K562 (cell line): ENCODE results near the gene CTBP2. TPM values are rescaled to one million over a fixed set of nuclear protein-coding genes. Genes with fewer than 3 reads are reported as not detected.

ENCODE experiments used
- ATAC-seq: fragments of 200-7000 bp; cut with Tn5 transposase; 3 replicates; pipeline ENCODE4 v1.9.1; 2020; ENCODE audit warnings: moderate library complexity
- BruUV-seq: library from RNA; stranded (reverse); fragments of 400-500 nt; replicated peaks from 2 replicates; lab custom pipeline; 2021; lab: Mats Ljungman, UMichigan
- CTCF ChIA-PET: fragments of 300-600 bp; formaldehyde crosslinking; extraction: SDS; loops from one replicate; lab custom pipeline; 2021; ENCODE audit warnings: low intra/inter-chr PET ratio; lab: Yijun Ruan, JAX
- POLR2A ChIA-PET: fragments of 300-600, 350-650 bp; sonication (Branson Sonifier 250); formaldehyde crosslinking; extraction: SDS; loops from one replicate; lab custom pipeline; 2021; ENCODE audit warnings: antibody characterized with exemption, inconsistent platforms; lab: Yijun Ruan, JAX
- DNase-seq, 4 experiments: peaks; one replicate each; pipeline versions ENCODE4 v3.0.0 to v3.0.0-alpha.2; 2011 to 2018; ENCODE audit warnings: low spot score in 3 of 4, mixed read lengths in 3 of 4; ENCODE audit errors: extremely low read depth in 1 of 4
- FAIRE-seq: peaks from 2 replicates; lab custom pipeline; 2011; peaks lifted over from hg19 to GRCh38; lab: Jason Lieb, UNC
- H2AFZ ChIP-seq: 2 replicates; pipeline ENCODE4 v1.6.0; 2011; ENCODE audit warnings: low read depth, low read length, control low read depth, inconsistent platforms
- H3K27ac ChIP-seq: fragments of 200-600 bp; 3 replicates; pipeline ENCODE4 v1.8.0; 2011; ENCODE audit warnings: low read depth, mild to moderate bottlenecking, control low read depth, inconsistent platforms, low read length, moderate library complexity, mixed read lengths; ENCODE audit errors: extremely low read depth
- H3K27me3 ChIP-seq, 2 experiments: fragments of 300-600 bp in 1 of 2; 2 replicates in 1 of 2; 3 replicates in 1 of 2; pipeline versions ENCODE4 v1.6.0 to v1.8.0; 2011; ENCODE audit warnings: inconsistent platforms in 2 of 2, low read length in 2 of 2, mild to moderate bottlenecking in 1 of 2, mixed read lengths in 1 of 2, moderate library complexity in 1 of 2; ENCODE audit not compliant: control insufficient read depth in 2 of 2, insufficient read depth in 2 of 2
- H3K36me3 ChIP-seq: fragments of 300-600 bp; 3 replicates; pipeline ENCODE4 v1.8.0; 2011; ENCODE audit warnings: mild to moderate bottlenecking, low read length, inconsistent platforms; ENCODE audit not compliant: control insufficient read depth, insufficient read depth
- H3K4me1 ChIP-seq, 2 experiments: fragments of 200-600 bp in 1 of 2; replicated peaks in 1 of 2; 2 replicates in 1 of 2; 3 replicates in 1 of 2; pipeline versions ENCODE4 v1.5.1 to v1.8.0; 2011; ENCODE audit warnings: inconsistent platforms in 2 of 2, low read length in 2 of 2, mild to moderate bottlenecking in 1 of 2, mixed read lengths in 1 of 2, moderate library complexity in 1 of 2; ENCODE audit not compliant: control insufficient read depth in 2 of 2, insufficient read depth in 2 of 2
- H3K4me2 ChIP-seq: 2 replicates; pipeline ENCODE4 v1.6.1; 2011; ENCODE audit warnings: low read length, control low read depth, inconsistent platforms, mixed read lengths; ENCODE audit not compliant: insufficient read depth
- H3K4me3 ChIP-seq: fragments of 200-600 bp; sonication (generic), shearing (Covaris generic); 2 replicates; pipeline ENCODE4 v1.5.1; 2016; ENCODE audit warnings: control low read depth, inconsistent platforms
- H3K79me2 ChIP-seq: fragments of 200-600 bp; 3 replicates; pipeline ENCODE4 v1.8.0; 2011; ENCODE audit warnings: low read length, inconsistent platforms; ENCODE audit not compliant: control insufficient read depth, insufficient read depth
- H3K9ac ChIP-seq, 2 experiments: 2 replicates each; pipeline versions ENCODE4 v1.6.0 to v1.6.1; 2011; ENCODE audit warnings: low read depth in 2 of 2, low read length in 2 of 2, control low read depth in 1 of 2, inconsistent platforms in 1 of 2, mild to moderate bottlenecking in 1 of 2, mixed read lengths in 1 of 2; ENCODE audit not compliant: insufficient read depth in 1 of 2
- H3K9me1 ChIP-seq: one replicate; pipeline ENCODE4 v1.6.0; 2011; ENCODE audit warnings: inconsistent platforms, mild to moderate bottlenecking, low read length, moderate library complexity; ENCODE audit not compliant: control insufficient read depth, insufficient read depth
- H3K9me3 ChIP-seq: replicated peaks from 2 replicates; pipeline ENCODE4 v1.5.1; 2011; ENCODE audit warnings: low read depth, low read length, inconsistent platforms; ENCODE audit not compliant: control insufficient read depth, insufficient read depth
- H4K20me1 ChIP-seq: replicated peaks from 2 replicates; pipeline ENCODE4 v1.6.1; 2011; ENCODE audit warnings: low read length, inconsistent platforms, mixed read lengths; ENCODE audit not compliant: control insufficient read depth, insufficient read depth
- CREM ChIP-seq: IDR thresholded peaks from 2 replicates; pipeline ENCODE4 v1.6.1; 2014; ENCODE audit warnings: antibody characterized with exemption, low read depth
- GTF2A2 ChIP-seq: IDR thresholded peaks from 2 replicates; pipeline ENCODE4 v1.6.1; 2016; ENCODE audit warnings: mild to moderate bottlenecking, missing genetic modification characterization, missing compliant biosample characterization
- MYBL2 ChIP-seq, 2 experiments: fragments of 450-650 bp in 1 of 2; sonication (generic) in 1 of 2; formaldehyde crosslinking in 1 of 2; IDR thresholded peaks; 2 replicates each; pipeline versions ENCODE4 v1.6.1 to v1.8.1; 2017 to 2022; ENCODE audit warnings: borderline replicate concordance in 1 of 2, inconsistent platforms in 1 of 2, low read depth in 1 of 2, mild to moderate bottlenecking in 1 of 2, missing genetic modification reagents in 1 of 2, moderate library complexity in 1 of 2
- POLR2H ChIP-seq: IDR thresholded peaks from 2 replicates; pipeline ENCODE4 v1.6.1; 2016; ENCODE audit warnings: missing genetic modification characterization, low read depth, mild to moderate bottlenecking, control low read depth, missing compliant biosample characterization, moderate library complexity
- TEAD1 ChIP-seq, 2 experiments: fragments of 450-650 bp in 1 of 2; sonication (generic) in 1 of 2; formaldehyde crosslinking; IDR thresholded peaks; 2 replicates each; pipeline versions ENCODE4 v1.4.0 to v1.8.0; 2020 to 2022; ENCODE audit warnings: mild to moderate bottlenecking in 2 of 2, missing genetic modification reagents in 1 of 2
- ZC3H8 ChIP-seq: fragments of 450-650 bp; IDR thresholded peaks from 2 replicates; pipeline ENCODE4 v1.6.1; 2017
- ZNF12 ChIP-seq: sonication (generic); formaldehyde crosslinking; IDR thresholded peaks from 2 replicates; pipeline ENCODE4 v1.4.0; 2020; ENCODE audit warnings: mild to moderate bottlenecking, missing genetic modification reagents
- ZNF695 ChIP-seq: fragments of 450-650 bp; formaldehyde crosslinking; IDR thresholded peaks from 2 replicates; pipeline ENCODE4 v1.4.0; 2020; ENCODE audit warnings: mild to moderate bottlenecking, moderate library complexity
- WGBS: fragments of 100-300 bp; shearing (Covaris generic); methylation state at CpG from one replicate; pipeline ENCODE4 v1.1.6; 2016; ENCODE audit warnings: low coverage, mixed read lengths; ENCODE audit not compliant: insufficient coverage; ENCODE audit errors: missing lambda C conversion rate; 5-methylcytosine and 5-hydroxymethylcytosine counted together
- in situ Hi-C: fragments of 300-500 bp; cut with MboI; formaldehyde crosslinking; loops from 4 replicates; pipeline ENCODE4 v1.15.0; 2018; ENCODE audit warnings: inconsistent platforms, mixed read lengths
- intact Hi-C: fragments of 100-400 bp; cut with micrococcal nuclease; formaldehyde crosslinking; loops from 2 replicates; pipeline ENCODE4 v1.14.2; 2022
- polyA plus RNA-seq, 8 experiments: library from polyadenylated mRNA; depleted of rRNA in 4 of 8; stranded (reverse) in 5 of 8; unstranded in 3 of 8; fragments of >200 nt; fragmentation: Nextera tagmentation in 2 of 8; fragmentation: Illumina TruSeq in 1 of 8; extraction: Ambion mirVana in 2 of 8; extraction: Trizol in 1 of 8; gene quantifications; 2 replicates each; pipeline versions ENCODE4 v1.2.1 to v1.2.3, GENCODE V29; 2011 to 2014; ENCODE audit warnings: inconsistent platforms in 1 of 8, missing spikeins in 1 of 8
- total RNA-seq, 7 experiments: library from RNA; depleted of rRNA in 6 of 7; stranded (reverse); fragments of >200 nt in 6 of 7; fragmentation: Illumina TruSeq in 2 of 7; extraction: Trizol in 2 of 7; gene quantifications; 2 replicates each; pipeline versions ENCODE4 v1.2.1 to v1.2.3, GENCODE V29; 2011 to 2021; ENCODE audit warnings: low replicate concordance in 1 of 7
- TF ChIP-seq, protein P1 (sequence below): fragments of 450-650 bp; IDR thresholded peaks from 2 replicates; pipeline ENCODE4 v1.6.1; 2016; ENCODE audit warnings: low read depth, mild to moderate bottlenecking, moderate library complexity
- TF ChIP-seq, protein P2 (sequence below): fragments of 450-650 bp; IDR thresholded peaks from 2 replicates; pipeline ENCODE4 v1.6.1; 2014; ENCODE audit warnings: low read depth, mild to moderate bottlenecking, moderate library complexity, borderline replicate concordance
- TF ChIP-seq, protein P3 (sequence below): sonication (generic); formaldehyde crosslinking; IDR thresholded peaks from 2 replicates; pipeline ENCODE4 v1.8.1; 2023; ENCODE audit warnings: mild to moderate bottlenecking, missing genetic modification reagents
- TF ChIP-seq, protein P4 (sequence below): fragments of 450-650 bp; IDR thresholded peaks from 2 replicates; pipeline ENCODE4 v1.6.1; 2016; ENCODE audit warnings: antibody characterized with exemption

Gene CTBP2
- total and polyA plus RNA-seq, 9 of the 15 experiments (the other 6 are each of a cell fraction or from before 2014, with no cell fraction given): 1.3 to 8.8 (median 5.1) TPM

DNA sequence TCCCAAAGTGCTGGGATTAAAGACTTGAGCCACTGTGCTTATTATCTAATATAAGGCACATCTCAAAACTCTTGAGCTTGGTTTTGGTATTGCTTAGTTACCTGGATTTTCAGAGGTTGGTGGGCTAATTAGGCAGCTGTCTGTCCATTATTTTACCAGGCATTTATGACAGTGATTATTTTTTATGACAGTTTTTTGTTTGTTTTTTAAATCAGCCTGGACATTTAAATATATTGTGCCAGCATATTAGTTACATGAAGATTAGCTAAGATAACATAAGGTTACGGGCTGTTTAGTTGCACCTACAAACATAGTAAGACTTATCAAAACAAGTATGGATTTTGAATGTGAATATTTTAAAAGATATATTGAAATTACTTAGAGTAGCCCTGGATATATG, 221.1 kb downstream of the CTBP2 start (continued):
- TF ChIP-seq, protein P1, sequence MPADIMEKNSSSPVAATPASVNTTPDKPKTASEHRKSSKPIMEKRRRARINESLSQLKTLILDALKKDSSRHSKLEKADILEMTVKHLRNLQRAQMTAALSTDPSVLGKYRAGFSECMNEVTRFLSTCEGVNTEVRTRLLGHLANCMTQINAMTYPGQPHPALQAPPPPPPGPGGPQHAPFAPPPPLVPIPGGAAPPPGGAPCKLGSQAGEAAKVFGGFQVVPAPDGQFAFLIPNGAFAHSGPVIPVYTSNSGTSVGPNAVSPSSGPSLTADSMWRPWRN: no peak
- TF ChIP-seq ZNF12 (CRISPR knock-in tag) (no peak), TEAD1 (CRISPR knock-in tag; IDR thresholded peaks at IDR 0.05) (no peak), POLR2H (tag) (no peak), ZC3H8 (no peak)
- TF ChIP-seq, protein P2, sequence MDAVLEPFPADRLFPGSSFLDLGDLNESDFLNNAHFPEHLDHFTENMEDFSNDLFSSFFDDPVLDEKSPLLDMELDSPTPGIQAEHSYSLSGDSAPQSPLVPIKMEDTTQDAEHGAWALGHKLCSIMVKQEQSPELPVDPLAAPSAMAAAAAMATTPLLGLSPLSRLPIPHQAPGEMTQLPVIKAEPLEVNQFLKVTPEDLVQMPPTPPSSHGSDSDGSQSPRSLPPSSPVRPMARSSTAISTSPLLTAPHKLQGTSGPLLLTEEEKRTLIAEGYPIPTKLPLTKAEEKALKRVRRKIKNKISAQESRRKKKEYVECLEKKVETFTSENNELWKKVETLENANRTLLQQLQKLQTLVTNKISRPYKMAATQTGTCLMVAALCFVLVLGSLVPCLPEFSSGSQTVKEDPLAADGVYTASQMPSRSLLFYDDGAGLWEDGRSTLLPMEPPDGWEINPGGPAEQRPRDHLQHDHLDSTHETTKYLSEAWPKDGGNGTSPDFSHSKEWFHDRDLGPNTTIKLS: no peak

DNA sequence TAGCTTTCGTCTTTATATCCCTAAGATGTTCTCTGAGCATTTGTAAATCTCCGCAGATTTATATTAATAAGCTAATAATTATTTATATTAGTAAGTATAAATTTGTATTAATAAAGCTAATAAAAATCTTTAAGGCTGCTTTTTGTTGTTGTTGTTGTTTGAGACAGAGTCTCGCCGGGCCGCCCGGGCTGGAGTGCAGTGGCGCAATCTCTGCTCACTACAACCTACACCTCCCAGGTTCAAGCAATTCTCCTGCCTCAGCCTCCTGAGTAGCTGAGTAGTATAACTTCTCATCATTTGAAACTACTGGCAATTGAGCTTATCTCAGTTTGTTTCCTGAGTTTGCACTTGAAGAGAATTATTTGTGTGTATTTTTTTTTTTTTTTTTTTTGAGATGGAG, 223.6 kb downstream of the CTBP2 start:
- Histone ChIP-seq H3K4me3 (no peak overlapping the region), H3K27me3 (no peaks in the 10 kb centered on the region), H3K9me3 (no peaks in the 10 kb centered on the region), H3K79me2 (peaks cover 91% of the 10 kb centered on the region), H3K9ac (no peak overlapping the region), H3K4me2 (no peak overlapping the region), H4K20me1 (peaks cover 7% of the 10 kb centered on the region), H3K36me3 (peaks cover 6% of the 10 kb centered on the region; the same call in 2 of the 3 replicates), H3K9me1 (no peaks in the 10 kb centered on the region), H3K27ac (no peak overlapping the region), H3K4me1 (peaks cover 0 to 3% of the 10 kb centered on the region in 2 experiments; a peak in 1 of 5 replicates), H2AFZ (no peak overlapping the region)
- ChIA-PET POLR2A (interaction anchor here (0.6 to 1.0 kb wide), 2 partner anchors 10 to 36 kb away, joined by 3 read pairs; no protein-coding TSS in a partner anchor), CTCF (no interaction called here)
- 89% methylated on average over 5 of the region's 7 CpGs for WGBS
- ATAC-seq (no peak), DNase-seq (no peak), FAIRE-seq (no peak)
- BruUV-seq: no TSS peak
- in situ Hi-C loops (loop anchor here (25.0 kb wide), 1 partner anchor 225 kb away; the partner anchor contains the start of gene CTBP2), intact Hi-C loops (no loop called here)
- TF ChIP-seq ZNF695 (CRISPR knock-in tag) (no peak), MYBL2 (IDR thresholded peaks at IDR 0.05; ENCODE audit: low read depth) (no peak), MYBL2 (CRISPR knock-in tag; IDR thresholded peaks at IDR 0.05; ENCODE audit: borderline replicate concordance) (no peak), GTF2A2 (tag) (no peak), CREM (no peak)
- TF ChIP-seq, protein P3, sequence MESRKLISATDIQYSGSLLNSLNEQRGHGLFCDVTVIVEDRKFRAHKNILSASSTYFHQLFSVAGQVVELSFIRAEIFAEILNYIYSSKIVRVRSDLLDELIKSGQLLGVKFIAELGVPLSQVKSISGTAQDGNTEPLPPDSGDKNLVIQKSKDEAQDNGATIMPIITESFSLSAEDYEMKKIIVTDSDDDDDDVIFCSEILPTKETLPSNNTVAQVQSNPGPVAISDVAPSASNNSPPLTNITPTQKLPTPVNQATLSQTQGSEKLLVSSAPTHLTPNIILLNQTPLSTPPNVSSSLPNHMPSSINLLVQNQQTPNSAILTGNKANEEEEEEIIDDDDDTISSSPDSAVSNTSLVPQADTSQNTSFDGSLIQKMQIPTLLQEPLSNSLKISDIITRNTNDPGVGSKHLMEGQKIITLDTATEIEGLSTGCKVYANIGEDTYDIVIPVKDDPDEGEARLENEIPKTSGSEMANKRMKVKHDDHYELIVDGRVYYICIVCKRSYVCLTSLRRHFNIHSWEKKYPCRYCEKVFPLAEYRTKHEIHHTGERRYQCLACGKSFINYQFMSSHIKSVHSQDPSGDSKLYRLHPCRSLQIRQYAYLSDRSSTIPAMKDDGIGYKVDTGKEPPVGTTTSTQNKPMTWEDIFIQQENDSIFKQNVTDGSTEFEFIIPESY (CRISPR knock-in tag): no peak
- TF ChIP-seq, protein P4, sequence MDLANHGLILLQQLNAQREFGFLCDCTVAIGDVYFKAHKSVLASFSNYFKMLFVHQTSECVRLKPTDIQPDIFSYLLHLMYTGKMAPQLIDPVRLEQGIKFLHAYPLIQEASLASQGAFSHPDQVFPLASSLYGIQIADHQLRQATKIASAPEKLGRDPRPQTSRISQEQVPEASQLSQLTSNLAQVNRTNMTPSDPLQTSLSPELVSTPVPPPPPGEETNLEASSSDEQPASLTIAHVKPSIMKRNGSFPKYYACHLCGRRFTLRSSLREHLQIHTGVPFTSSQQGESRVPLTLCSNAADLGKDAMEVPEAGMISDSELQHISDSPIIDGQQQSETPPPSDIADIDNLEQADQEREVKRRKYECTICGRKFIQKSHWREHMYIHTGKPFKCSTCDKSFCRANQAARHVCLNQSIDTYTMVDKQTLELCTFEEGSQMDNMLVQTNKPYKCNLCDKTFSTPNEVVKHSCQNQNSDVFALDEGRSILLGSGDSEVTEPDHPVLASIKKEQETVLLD: no peak
